ENCODE data around the gene CD8B. TPM values are rescaled to one million over a fixed set of nuclear protein-coding genes. Genes with fewer than 3 reads are reported as not detected.

CD8B gene
- total RNA-seq, 1 experiment from 2014 or later = 0.24 TPM

- H2AFZ ChIP-seq (ENCODE audit: low read length) = no peak overlapping the region
- no peaks in the 10 kb centered on the region for H3K79me1 ChIP-seq (ENCODE audit: insufficient read depth, low read depth, low read length, poor library complexity, severe bottlenecking)
- peaks cover 0 to 7% (median 2%) of the 10 kb centered on the region in 3 experiments; a peak in 3 of 7 replicates for H3K36me3 Mint-ChIP-seq (ENCODE audit: insufficient read depth in 1 of 3, low read depth in 3 of 3)
- H2BK120ac ChIP-seq (ENCODE audit: low read depth, low read length, poor library complexity, severe bottlenecking) = no peak overlapping the region
- H3K27me3 ChIP-seq (ENCODE audit: insufficient read depth, low read length) = no peaks in the 10 kb centered on the region
- no peak overlapping the region for H3K56ac ChIP-seq (ENCODE audit: insufficient read length, low read depth, low read length)
- H2BK5ac ChIP-seq (ENCODE audit: insufficient read length, low read length) = no peak overlapping the region
- H2BK15ac ChIP-seq (ENCODE audit: low read depth, low read length) = no peak overlapping the region; the same call in 1 of the 2 replicates
- H2AK5ac ChIP-seq (ENCODE audit: insufficient read length, low read length) = no peak overlapping the region
- H3K9me3 Mint-ChIP-seq = peaks cover 6% of the 10 kb centered on the region in 2 experiments; a peak in 4 of 5 replicates
- no peak overlapping the region for H4K8ac ChIP-seq (replicated peaks; ENCODE audit: insufficient read length, low read depth, low read length)
- no peak overlapping the region for H4K5ac ChIP-seq (ENCODE audit: insufficient read length, low read depth, low read length)
- H3K27ac Mint-ChIP-seq = no peak overlapping the region
- peaks cover 4% of the 10 kb centered on the region for H3K9me3 ChIP-seq (ENCODE audit: control insufficient read depth, low read depth, low read length)
- H3K4me2 ChIP-seq (ENCODE audit: insufficient read depth, insufficient read length, low read length) = no peak overlapping the region
- H3K27me3 Mint-ChIP-seq (ENCODE audit: low read depth) = peaks cover 20% of the 10 kb centered on the region
- WGBS (ENCODE audit: extremely low coverage, insufficient read length, low lambda C conversion rate) = no CpG with 5 or more reads among the region's 6 CpGs
- no peak overlapping the region for H3K27ac ChIP-seq (ENCODE audit: insufficient read length, low read depth, low read length)
- no peak overlapping the region for H3K4ac ChIP-seq (ENCODE audit: low read depth, low read length)
- H4K91ac ChIP-seq (ENCODE audit: insufficient read length, low read depth, low read length) = no peak overlapping the region
- H3K23me2 ChIP-seq (ENCODE audit: insufficient read length, low read depth, low read length, poor library complexity, severe bottlenecking) = no peaks in the 10 kb centered on the region
- peaks cover 0 to 2% of the 10 kb centered on the region in 2 experiments; a peak in 2 of 4 replicates for H3K4me1 Mint-ChIP-seq
- no peak overlapping the region for H3K4me3 Mint-ChIP-seq
- no peaks in the 10 kb centered on the region for H3K4me1 ChIP-seq (ENCODE audit: insufficient read depth, low read length)
- H3K9ac ChIP-seq (ENCODE audit: extremely low read depth, insufficient read length, low read length) = no peak overlapping the region
- no peak overlapping the region for H2BK20ac ChIP-seq (ENCODE audit: low read depth, low read length, poor library complexity, severe bottlenecking)
- no peak for DNase-seq
- no peaks in the 10 kb centered on the region for H3K79me2 ChIP-seq (ENCODE audit: insufficient read depth, low read length)
- no peak overlapping the region for H3K14ac ChIP-seq (ENCODE audit: insufficient read depth, low read length)
- H2BK12ac ChIP-seq (ENCODE audit: insufficient read length, low read depth, low read length) = no peak overlapping the region
- no peak overlapping the region for H3K23ac ChIP-seq (ENCODE audit: insufficient read length, low read depth, low read length)
- H3K18ac ChIP-seq (ENCODE audit: insufficient read length, low read depth, low read length) = no peak overlapping the region
- H4K20me1 ChIP-seq (ENCODE audit: control insufficient read depth, insufficient read depth, insufficient read length) = no peaks in the 10 kb centered on the region
- H3T11ph ChIP-seq (ENCODE audit: low read length) = no peak overlapping the region
- no peak for TF ChIP-seq CTCF (conservative IDR thresholded peaks at IDR 0.05)
Observed at GRCh38 chr2:86821842-86822241, 39.8 kb downstream of the CD8B start.
